ENCODE results near the gene PAQR3.

Gene PAQR3

GRCh38 chr4:78862314-78862737 lies 76.9 kb downstream of the PAQR3 start:
- DNase-seq (ENCODE audit: low spot score) = no peak

Data from NAMALWA (cell line).